ENCODE measurements around the gene DAAM1. TPM values are rescaled to one million over a fixed set of nuclear protein-coding genes. Genes with fewer than 3 reads are reported as not detected.

DAAM1 gene
- total RNA-seq, 1 experiment from 2014 or later = 30.4 TPM

DNA sequence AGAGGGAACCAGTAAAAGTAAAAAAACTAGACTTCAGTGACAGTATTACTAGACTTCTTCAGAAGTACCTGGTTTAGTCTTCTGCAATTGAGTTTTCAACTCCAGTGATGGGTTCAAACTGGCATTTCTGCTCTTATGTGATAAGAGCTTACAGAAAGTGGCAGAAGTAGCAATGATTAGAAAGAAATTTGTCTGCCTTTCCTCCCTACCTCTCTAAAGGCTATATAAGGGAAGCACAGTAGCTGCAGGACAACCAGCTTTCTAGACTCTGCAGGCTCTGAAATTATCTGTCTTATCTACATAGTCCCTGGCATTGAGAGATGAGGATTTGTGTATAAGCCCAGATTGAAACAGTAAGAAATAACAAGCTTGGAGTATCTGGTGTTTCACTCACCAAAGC lies 107.5 kb downstream of the DAAM1 start:
- POLR2A ChIA-PET = no interaction called here
- no peak overlapping the region for H3K27ac Mint-ChIP-seq
- H3K27me3 Mint-ChIP-seq (ENCODE audit: low read depth) = no peaks in the 10 kb centered on the region
- no peaks in the 10 kb centered on the region for H3K4me1 Mint-ChIP-seq
- H3K36me3 Mint-ChIP-seq = no peaks in the 10 kb centered on the region; the same call in 1 of the 2 replicates
- DNase-seq (ENCODE audit: low spot score) (no peak), ATAC-seq (no peak)
- no peak overlapping the region for H3K4me3 Mint-ChIP-seq
- CTCF ChIA-PET = no interaction called here
- no peaks in the 10 kb centered on the region for H3K9me3 Mint-ChIP-seq
- TF ChIP-seq CBFB (CRISPR knock-in tag; IDR thresholded peaks at IDR 0.05; ENCODE audit: low read depth) = no peak
- TF ChIP-seq, protein P1, sequence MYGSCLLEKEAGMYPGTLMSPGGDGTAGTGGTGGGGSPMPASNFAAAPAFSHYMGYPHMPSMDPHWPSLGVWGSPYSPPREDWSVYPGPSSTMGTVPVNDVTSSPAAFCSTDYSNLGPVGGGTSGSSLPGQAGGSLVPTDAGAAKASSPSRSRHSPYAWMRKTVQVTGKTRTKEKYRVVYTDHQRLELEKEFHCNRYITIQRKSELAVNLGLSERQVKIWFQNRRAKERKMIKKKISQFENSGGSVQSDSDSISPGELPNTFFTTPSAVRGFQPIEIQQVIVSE (CRISPR knock-in tag; IDR thresholded peaks at IDR 0.05; ENCODE audit: borderline replicate concordance) = no peak
- no peak for TF ChIP-seq TCF7 (CRISPR knock-in tag; IDR thresholded peaks at IDR 0.05; ENCODE audit: low read depth)
- TF ChIP-seq ZNF423 (CRISPR knock-in tag; IDR thresholded peaks at IDR 0.05) = no peak
- no peak for TF ChIP-seq CREM (CRISPR knock-in tag; IDR thresholded peaks at IDR 0.05)
- TF ChIP-seq RORB (CRISPR knock-in tag; IDR thresholded peaks at IDR 0.05) = no peak
- no peak for TF ChIP-seq GTF2I (CRISPR knock-in tag; conservative IDR thresholded peaks at IDR 0.05)
- TF ChIP-seq ZNF416 (CRISPR knock-in tag; IDR thresholded peaks at IDR 0.05) = no peak
- no peak for TF ChIP-seq ZNF671 (CRISPR knock-in tag; IDR thresholded peaks at IDR 0.05)
- TF ChIP-seq JAZF1 (CRISPR knock-in tag; IDR thresholded peaks at IDR 0.05) = no peak
- no peak for TF ChIP-seq RELA (CRISPR knock-in tag; IDR thresholded peaks at IDR 0.05; ENCODE audit: borderline replicate concordance)
- TF ChIP-seq, protein P2, sequence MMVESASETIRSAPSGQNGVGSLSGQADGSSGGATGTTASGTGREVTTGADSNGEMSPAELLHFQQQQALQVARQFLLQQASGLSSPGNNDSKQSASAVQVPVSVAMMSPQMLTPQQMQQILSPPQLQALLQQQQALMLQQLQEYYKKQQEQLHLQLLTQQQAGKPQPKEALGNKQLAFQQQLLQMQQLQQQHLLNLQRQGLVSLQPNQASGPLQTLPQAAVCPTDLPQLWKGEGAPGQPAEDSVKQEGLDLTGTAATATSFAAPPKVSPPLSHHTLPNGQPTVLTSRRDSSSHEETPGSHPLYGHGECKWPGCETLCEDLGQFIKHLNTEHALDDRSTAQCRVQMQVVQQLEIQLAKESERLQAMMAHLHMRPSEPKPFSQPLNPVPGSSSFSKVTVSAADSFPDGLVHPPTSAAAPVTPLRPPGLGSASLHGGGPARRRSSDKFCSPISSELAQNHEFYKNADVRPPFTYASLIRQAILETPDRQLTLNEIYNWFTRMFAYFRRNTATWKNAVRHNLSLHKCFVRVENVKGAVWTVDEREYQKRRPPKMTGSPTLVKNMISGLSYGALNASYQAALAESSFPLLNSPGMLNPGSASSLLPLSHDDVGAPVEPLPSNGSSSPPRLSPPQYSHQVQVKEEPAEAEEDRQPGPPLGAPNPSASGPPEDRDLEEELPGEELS (CRISPR knock-in tag; IDR thresholded peaks at IDR 0.05) = no peak
- TF ChIP-seq FOXP1 (CRISPR knock-in tag; IDR thresholded peaks at IDR 0.05; ENCODE audit: borderline replicate concordance) = no peak

DNA sequence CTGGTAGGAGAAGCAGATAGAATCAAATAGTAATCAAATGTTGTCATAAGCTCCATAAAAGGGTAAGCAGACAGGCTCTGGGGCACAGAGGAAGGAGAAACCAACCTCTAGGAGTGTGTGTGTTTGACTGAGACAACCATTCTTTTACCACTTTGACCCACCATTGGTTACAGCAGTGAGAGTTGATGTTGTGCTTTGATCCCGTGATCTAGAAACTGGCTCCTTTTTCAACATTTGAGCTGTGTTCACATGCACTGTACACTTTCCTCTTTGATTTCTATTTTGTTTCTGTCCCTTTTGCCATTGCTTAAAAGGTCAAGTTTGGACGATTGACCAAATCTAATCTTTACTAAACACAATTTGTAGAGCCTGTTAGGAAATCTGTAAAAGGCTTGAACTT lies 108.0 kb downstream of the DAAM1 start:
- ChIA-PET POLR2A (no interaction called here), CTCF (no interaction called here)
- no peak for ATAC-seq

More for the DNA sequence above, 108.0 kb downstream of the DAAM1 start:
- TF ChIP-seq, protein P3, sequence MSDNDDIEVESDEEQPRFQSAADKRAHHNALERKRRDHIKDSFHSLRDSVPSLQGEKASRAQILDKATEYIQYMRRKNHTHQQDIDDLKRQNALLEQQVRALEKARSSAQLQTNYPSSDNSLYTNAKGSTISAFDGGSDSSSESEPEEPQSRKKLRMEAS (CRISPR knock-in tag; IDR thresholded peaks at IDR 0.05) = no peak
- TF ChIP-seq MXD4 (CRISPR knock-in tag; IDR thresholded peaks at IDR 0.05; ENCODE audit: borderline replicate concordance) = no peak
- TF ChIP-seq, protein P4, sequence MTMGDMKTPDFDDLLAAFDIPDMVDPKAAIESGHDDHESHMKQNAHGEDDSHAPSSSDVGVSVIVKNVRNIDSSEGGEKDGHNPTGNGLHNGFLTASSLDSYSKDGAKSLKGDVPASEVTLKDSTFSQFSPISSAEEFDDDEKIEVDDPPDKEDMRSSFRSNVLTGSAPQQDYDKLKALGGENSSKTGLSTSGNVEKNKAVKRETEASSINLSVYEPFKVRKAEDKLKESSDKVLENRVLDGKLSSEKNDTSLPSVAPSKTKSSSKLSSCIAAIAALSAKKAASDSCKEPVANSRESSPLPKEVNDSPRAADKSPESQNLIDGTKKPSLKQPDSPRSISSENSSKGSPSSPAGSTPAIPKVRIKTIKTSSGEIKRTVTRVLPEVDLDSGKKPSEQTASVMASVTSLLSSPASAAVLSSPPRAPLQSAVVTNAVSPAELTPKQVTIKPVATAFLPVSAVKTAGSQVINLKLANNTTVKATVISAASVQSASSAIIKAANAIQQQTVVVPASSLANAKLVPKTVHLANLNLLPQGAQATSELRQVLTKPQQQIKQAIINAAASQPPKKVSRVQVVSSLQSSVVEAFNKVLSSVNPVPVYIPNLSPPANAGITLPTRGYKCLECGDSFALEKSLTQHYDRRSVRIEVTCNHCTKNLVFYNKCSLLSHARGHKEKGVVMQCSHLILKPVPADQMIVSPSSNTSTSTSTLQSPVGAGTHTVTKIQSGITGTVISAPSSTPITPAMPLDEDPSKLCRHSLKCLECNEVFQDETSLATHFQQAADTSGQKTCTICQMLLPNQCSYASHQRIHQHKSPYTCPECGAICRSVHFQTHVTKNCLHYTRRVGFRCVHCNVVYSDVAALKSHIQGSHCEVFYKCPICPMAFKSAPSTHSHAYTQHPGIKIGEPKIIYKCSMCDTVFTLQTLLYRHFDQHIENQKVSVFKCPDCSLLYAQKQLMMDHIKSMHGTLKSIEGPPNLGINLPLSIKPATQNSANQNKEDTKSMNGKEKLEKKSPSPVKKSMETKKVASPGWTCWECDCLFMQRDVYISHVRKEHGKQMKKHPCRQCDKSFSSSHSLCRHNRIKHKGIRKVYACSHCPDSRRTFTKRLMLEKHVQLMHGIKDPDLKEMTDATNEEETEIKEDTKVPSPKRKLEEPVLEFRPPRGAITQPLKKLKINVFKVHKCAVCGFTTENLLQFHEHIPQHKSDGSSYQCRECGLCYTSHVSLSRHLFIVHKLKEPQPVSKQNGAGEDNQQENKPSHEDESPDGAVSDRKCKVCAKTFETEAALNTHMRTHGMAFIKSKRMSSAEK (CRISPR knock-in tag; IDR thresholded peaks at IDR 0.05; ENCODE audit: borderline replicate concordance) = no peak
- TF ChIP-seq EMX1 (CRISPR knock-in tag; IDR thresholded peaks at IDR 0.05) = no peak
- no peak for DNase-seq (ENCODE audit: low spot score)
- Mint-ChIP-seq H3K4me3 (no peak overlapping the region), H3K36me3 (no peaks in the 10 kb centered on the region; the same call in 1 of the 2 replicates), H3K9me3 (no peaks in the 10 kb centered on the region), H3K27ac (no peak overlapping the region; the same call in 1 of the 2 replicates), H3K4me1 (no peaks in the 10 kb centered on the region), H3K27me3 (ENCODE audit: low read depth) (no peaks in the 10 kb centered on the region)
